ENCODE data around the gene PBX4. TPM values are rescaled to one million over a fixed set of nuclear protein-coding genes. Genes with fewer than 3 reads are reported as not detected.

Gene PBX4
- total and polyA plus RNA-seq, 10 of the 15 experiments (the other 5 are each of a cell fraction or from before 2014, with no cell fraction given): 0.18 to 17.3 (median 4.2) TPM

- peak; percentile 46; the same call in 1 of the 2 replicates for TF ChIP-seq PML (IDR thresholded peaks at IDR 0.05; ENCODE audit: low read length)
- TF ChIP-seq ZBTB11 (CRISPR knock-in tag; IDR thresholded peaks at IDR 0.05): no peak
- TF ChIP-seq ZNF207 (IDR thresholded peaks at IDR 0.05; ENCODE audit: borderline replicate concordance): peak; percentile 59; the same call in 1 of the 2 replicates
- TF ChIP-seq POU2F2 (IDR thresholded peaks at IDR 0.05; ENCODE audit: borderline replicate concordance, low read depth, low read length): peak; percentile 62; the same call in 2 of the 3 replicates
- TF ChIP-seq RFX5 (IDR thresholded peaks at IDR 0.05; ENCODE audit: low read depth, low read length): no peak; the same call in 1 of the 2 replicates
- no peak for TF ChIP-seq HDAC2 (IDR thresholded peaks at IDR 0.05)
- peak; percentile 24; the same call in 1 of the 2 replicates for TF ChIP-seq IKZF1 (conservative IDR thresholded peaks at IDR 0.05)
- TF ChIP-seq MEF2B (IDR thresholded peaks at IDR 0.05; ENCODE audit: partially characterized antibody, poor library complexity, severe bottlenecking): no peak
- peak; percentile 57; the same call in 1 of the 2 replicates for TF ChIP-seq ZNF687 (IDR thresholded peaks at IDR 0.05)
- TF ChIP-seq HCFC1 (IDR thresholded peaks at IDR 0.05; ENCODE audit: low read length): peak; percentile 57; the same call in 1 of the 2 replicates
- TF ChIP-seq GATAD2B (conservative IDR thresholded peaks at IDR 0.05; ENCODE audit: low read depth): no peak
- TF ChIP-seq CBX3 (IDR thresholded peaks at IDR 0.05; ENCODE audit: borderline replicate concordance, low read depth): no peak
- TF ChIP-seq NRF1 (conservative IDR thresholded peaks at IDR 0.05; ENCODE audit: low read depth, low read length): no peak
- TF ChIP-seq MEF2A (IDR thresholded peaks at IDR 0.05; ENCODE audit: insufficient read depth, low read depth, low read length): no peak
- TF ChIP-seq NFIC (IDR thresholded peaks at IDR 0.05; ENCODE audit: low read depth, low read length): no peak
- no peak for TF ChIP-seq USF2 (IDR thresholded peaks at IDR 0.05; ENCODE audit: borderline replicate concordance, low read depth, low read length)
- no peak for TF ChIP-seq PBX3 (IDR thresholded peaks at IDR 0.05; ENCODE audit: insufficient replicate concordance, low read depth, low read length)
Measured at GRCh38 chr19:19661675-19662251, 43.3 kb upstream of the PBX4 start (continued).
